ENCODE results near the gene N4BP2L1.
A peak's percentile ranks its signal among the peaks of the same experiment; 100 is the strongest.

Gene N4BP2L1

GRCh38 chr13:32446220-32446619 is 18.3 kb upstream of the N4BP2L1 start:
- no peak overlapping the region for H3K4me2 ChIP-seq (ENCODE audit: low read depth, low read length)
- DNase-seq = no peak
- H3K9me3 ChIP-seq (replicated peaks; ENCODE audit: insufficient read depth, low read length) = no peaks in the 10 kb centered on the region
- TF ChIP-seq CTCF (IDR thresholded peaks at IDR 0.05; ENCODE audit: low read length) = no peak
- no peak for TF ChIP-seq EZH2phosphoT487 (IDR thresholded peaks at IDR 0.05; ENCODE audit: low read length)
- TF ChIP-seq EZH2 (optimal IDR thresholded peaks at IDR 0.05; ENCODE audit: low read depth, low read length) = no peak
- H3K4me3 ChIP-seq (ENCODE audit: low read length) = no peak overlapping the region
- H3K36me3 ChIP-seq (replicated peaks; ENCODE audit: insufficient read depth, low read length) = no peaks in the 10 kb centered on the region
- no peaks in the 10 kb centered on the region for H3K79me2 ChIP-seq (ENCODE audit: low read length)
- no peaks in the 10 kb centered on the region for H4K20me1 ChIP-seq (ENCODE audit: insufficient read depth, low read length)
- no peaks in the 10 kb centered on the region for H3K9me2 ChIP-seq (replicated peaks; ENCODE audit: insufficient read depth, low read length)
- H3K4me1 ChIP-seq (ENCODE audit: low read length) = peaks cover 11% of the 10 kb centered on the region; the same call in 1 of the 2 replicates
- no peak overlapping the region for H2AFZ ChIP-seq (ENCODE audit: low read length)
- no peaks in the 10 kb centered on the region for H3K27me3 ChIP-seq (replicated peaks; ENCODE audit: insufficient read depth, low read length)
- H3K27ac ChIP-seq (ENCODE audit: low read length) = no peak overlapping the region
- no peak overlapping the region for H3K9ac ChIP-seq (ENCODE audit: low read length)
- H3F3A ChIP-seq (ENCODE audit: insufficient read depth, low read length) = no peaks in the 10 kb centered on the region

- Histone ChIP-seq H3K79me2 (ENCODE audit: low read length) (no peaks in the 10 kb centered on the region), H3K27ac (ENCODE audit: low read length) (no peak overlapping the region), H4K20me1 (ENCODE audit: insufficient read depth, low read length) (no peaks in the 10 kb centered on the region), H3K4me2 (ENCODE audit: low read depth, low read length) (no peak overlapping the region), H3K9ac (ENCODE audit: low read length) (no peak overlapping the region), H3K9me3 (replicated peaks; ENCODE audit: insufficient read depth, low read length) (no peaks in the 10 kb centered on the region), H3F3A (ENCODE audit: insufficient read depth, low read length) (no peaks in the 10 kb centered on the region), H3K27me3 (replicated peaks; ENCODE audit: insufficient read depth, low read length) (no peaks in the 10 kb centered on the region), H3K9me2 (replicated peaks; ENCODE audit: insufficient read depth, low read length) (no peaks in the 10 kb centered on the region), H3K4me1 (ENCODE audit: low read length) (peaks cover 11% of the 10 kb centered on the region; the same call in 1 of the 2 replicates), H2AFZ (ENCODE audit: low read length) (no peak overlapping the region), H3K4me3 (ENCODE audit: low read length) (no peak overlapping the region), H3K36me3 (replicated peaks; ENCODE audit: insufficient read depth, low read length) (no peaks in the 10 kb centered on the region)
- no peak for TF ChIP-seq EZH2 (optimal IDR thresholded peaks at IDR 0.05; ENCODE audit: low read depth, low read length)
- no peak for TF ChIP-seq CTCF (IDR thresholded peaks at IDR 0.05; ENCODE audit: low read length)
- TF ChIP-seq EZH2phosphoT487 (IDR thresholded peaks at IDR 0.05; ENCODE audit: low read length) = no peak
- DNase-seq = no peak
Measured at GRCh38 chr13:32445461-32445860, 17.5 kb upstream of the N4BP2L1 start.

DNA sequence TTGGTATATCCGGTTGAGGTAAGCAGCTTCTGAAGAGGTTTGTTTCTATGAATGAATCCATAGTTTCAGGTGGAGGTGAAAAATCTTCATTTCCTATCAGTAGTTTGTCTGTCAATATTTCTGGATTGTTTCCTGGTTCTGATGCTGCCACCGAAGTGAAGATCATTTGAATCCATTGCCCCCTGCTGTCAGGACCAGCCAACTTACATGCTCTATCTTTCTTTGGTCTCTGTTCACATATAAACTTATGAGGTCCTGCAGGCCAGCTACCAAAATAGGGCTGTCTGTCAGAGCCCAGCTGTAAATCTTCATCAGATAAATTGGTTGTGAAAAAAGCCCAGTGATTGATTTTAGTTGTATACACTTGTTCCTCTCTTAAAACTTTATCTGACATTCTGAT is 15.2 kb upstream of the N4BP2L1 start:
- TF ChIP-seq CTCF (IDR thresholded peaks at IDR 0.05; ENCODE audit: low read length) (peak; percentile 49), EZH2phosphoT487 (IDR thresholded peaks at IDR 0.05; ENCODE audit: low read length) (no peak)
- peak; percentile 59 for DNase-seq
- H2AFZ ChIP-seq (ENCODE audit: low read length) = peak overlapping the region; percentile 45; the same call in 1 of the 2 replicates

More for the DNA sequence above, 15.2 kb upstream of the N4BP2L1 start:
- H3K9me2 ChIP-seq (replicated peaks; ENCODE audit: insufficient read depth, low read length) = no peaks in the 10 kb centered on the region
- no peak overlapping the region for H3K4me3 ChIP-seq (ENCODE audit: low read length)
- H3K4me2 ChIP-seq (ENCODE audit: low read depth, low read length) = peak overlapping the region; percentile 68; the same call in 1 of the 2 replicates
- H3K9ac ChIP-seq (ENCODE audit: low read length) = no peak overlapping the region; the same call in 1 of the 2 replicates
- H3F3A ChIP-seq (ENCODE audit: insufficient read depth, low read length) = no peaks in the 10 kb centered on the region
- no peaks in the 10 kb centered on the region for H3K36me3 ChIP-seq (replicated peaks; ENCODE audit: insufficient read depth, low read length)
- no peaks in the 10 kb centered on the region for H4K20me1 ChIP-seq (ENCODE audit: insufficient read depth, low read length)
- H3K27me3 ChIP-seq (replicated peaks; ENCODE audit: insufficient read depth, low read length) = no peaks in the 10 kb centered on the region
- no peaks in the 10 kb centered on the region for H3K9me3 ChIP-seq (replicated peaks; ENCODE audit: insufficient read depth, low read length)
- H3K79me2 ChIP-seq (ENCODE audit: low read length) = no peaks in the 10 kb centered on the region
- peak overlapping the region; percentile 46; the same call in 1 of the 2 replicates for H3K27ac ChIP-seq (ENCODE audit: low read length)
- H3K4me1 ChIP-seq (ENCODE audit: low read length) = peaks cover 11% of the 10 kb centered on the region; the same call in 1 of the 2 replicates
